Mononuclear cell (primary cell): ENCODE data around the gene F13A1. TPM values are rescaled to one million over a fixed set of nuclear protein-coding genes. Genes with fewer than 3 reads are reported as not detected.
A peak's percentile ranks its signal among the peaks of the same experiment; 100 is the strongest.

Source experiments
- H3K27me3 ChIP-seq: 2 replicates; pipeline ENCODE4 v1.6.0; 2011; ENCODE audit warnings: low read length, control low read depth; ENCODE audit not compliant: insufficient read depth
- H3K4me1 ChIP-seq: 2 replicates; pipeline ENCODE4 v1.5.1; 2011; ENCODE audit warnings: mild to moderate bottlenecking, low read length, control low read depth; ENCODE audit not compliant: insufficient read depth
- H3K4me3 ChIP-seq: 2 replicates; pipeline ENCODE4 v1.5.1; 2011; ENCODE audit warnings: mild to moderate bottlenecking, low read length, moderate library complexity
- H3K9me3 ChIP-seq: 2 replicates; pipeline ENCODE4 v1.5.1; 2011; ENCODE audit warnings: low read depth, mild to moderate bottlenecking, control low read depth, low read length
- total RNA-seq: library from RNA; depleted of rRNA; stranded (reverse); fragments of >200 nt; gene quantifications from one replicate; pipeline ENCODE4 v1.2.3, GENCODE V29; 2012

The F13A1 gene
- total RNA-seq: 158 TPM

DNA sequence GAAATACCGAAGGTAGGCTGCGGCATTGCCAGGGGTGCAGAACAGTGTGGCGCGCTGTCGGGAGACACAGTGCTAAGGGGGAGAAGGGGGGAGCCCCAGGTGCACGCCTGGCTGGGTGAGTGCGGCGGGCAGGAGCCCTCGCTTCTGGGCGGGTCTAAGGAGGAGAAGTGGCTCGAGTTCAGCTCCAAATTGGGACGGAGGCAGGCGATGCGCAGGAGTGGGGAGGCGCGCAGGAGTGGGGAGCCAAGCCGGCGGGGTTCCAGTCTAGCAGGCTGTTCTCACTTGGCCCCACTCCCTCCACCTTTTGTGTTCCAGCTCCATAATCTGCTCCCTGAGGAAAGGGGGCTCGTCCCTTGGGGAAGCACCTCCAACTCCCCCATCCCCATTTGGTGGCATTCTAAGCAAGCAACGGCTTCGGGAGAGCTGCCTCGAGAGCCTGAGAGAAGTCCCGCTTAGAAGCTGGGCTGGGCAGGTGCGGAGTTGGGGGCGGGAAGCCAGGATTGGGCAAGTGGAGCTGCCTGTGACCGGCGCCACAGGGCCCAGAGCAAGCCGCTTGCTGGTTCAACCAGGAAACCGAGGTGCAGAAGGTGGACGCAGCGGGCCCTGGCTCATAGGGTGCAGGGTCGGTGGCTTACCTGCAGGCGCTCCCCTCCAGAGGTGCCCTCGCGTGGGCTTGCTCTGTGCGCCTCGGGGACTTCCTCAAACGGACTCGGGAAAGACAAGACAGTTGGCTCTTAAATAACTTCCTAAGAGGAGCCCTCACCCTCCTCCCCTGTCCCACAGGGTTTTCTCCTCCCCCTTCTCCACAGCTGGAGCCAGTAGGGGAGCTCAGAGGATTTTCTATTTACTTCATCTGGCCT, at the start of gene F13A1:
Gene F13A1, minus strand, starts transcription at position 711 of the 860 bp plus-strand sequence. CDS start 1,998 bp downstream, outside the sequence.
- Histone ChIP-seq H3K9me3 (no peaks in the 10 kb centered on the region), H3K27me3 (peaks cover 10% of the 10 kb centered on the region), H3K4me3 (peak within 1 kb of the TSS; percentile 40), H3K4me1 (peaks cover 42% of the 10 kb centered on the region)

- peaks cover 2% of the 10 kb centered on the region for H3K9me3 ChIP-seq
- H3K27me3 ChIP-seq: no peaks in the 10 kb centered on the region
- H3K4me1 ChIP-seq: peaks cover 11% of the 10 kb centered on the region
- H3K4me3 ChIP-seq: no peak overlapping the region
Observed at GRCh38 chr6:6368684-6369052, 48.2 kb upstream of the F13A1 start.

- Histone ChIP-seq H3K4me1 (peaks cover 11% of the 10 kb centered on the region), H3K27me3 (no peaks in the 10 kb centered on the region), H3K9me3 (no peaks in the 10 kb centered on the region), H3K4me3 (no peak overlapping the region)
Observed at GRCh38 chr6:6368040-6368683, 47.7 kb upstream of the F13A1 start.

DNA sequence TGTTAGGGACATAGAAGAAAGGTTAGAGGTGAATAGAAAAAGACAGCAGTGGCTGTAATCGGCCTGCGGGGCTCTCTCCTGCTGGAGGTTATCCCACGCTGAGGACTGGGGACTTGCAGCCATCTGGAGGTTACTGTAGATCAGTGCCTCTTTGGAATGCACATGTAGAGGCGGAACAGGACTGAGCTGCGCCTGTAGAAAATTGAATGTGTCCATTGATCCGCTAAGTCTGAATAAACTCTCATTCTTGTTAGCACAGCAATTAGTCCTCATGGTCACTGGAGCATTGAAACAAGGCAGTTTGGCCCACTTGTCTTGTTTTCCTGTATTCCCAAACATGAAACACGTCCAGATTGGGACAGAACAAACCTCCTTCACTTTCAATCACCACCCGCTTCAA, 46.3 kb upstream of the F13A1 start:
- Histone ChIP-seq H3K4me3 (no peak overlapping the region), H3K4me1 (peaks cover 11% of the 10 kb centered on the region), H3K27me3 (no peaks in the 10 kb centered on the region), H3K9me3 (no peaks in the 10 kb centered on the region)

- Histone ChIP-seq H3K4me1 (peaks cover 11% of the 10 kb centered on the region), H3K4me3 (no peak overlapping the region), H3K9me3 (no peaks in the 10 kb centered on the region), H3K27me3 (no peaks in the 10 kb centered on the region)
Observed at GRCh38 chr6:6365242-6365641, 44.8 kb upstream of the F13A1 start.

DNA sequence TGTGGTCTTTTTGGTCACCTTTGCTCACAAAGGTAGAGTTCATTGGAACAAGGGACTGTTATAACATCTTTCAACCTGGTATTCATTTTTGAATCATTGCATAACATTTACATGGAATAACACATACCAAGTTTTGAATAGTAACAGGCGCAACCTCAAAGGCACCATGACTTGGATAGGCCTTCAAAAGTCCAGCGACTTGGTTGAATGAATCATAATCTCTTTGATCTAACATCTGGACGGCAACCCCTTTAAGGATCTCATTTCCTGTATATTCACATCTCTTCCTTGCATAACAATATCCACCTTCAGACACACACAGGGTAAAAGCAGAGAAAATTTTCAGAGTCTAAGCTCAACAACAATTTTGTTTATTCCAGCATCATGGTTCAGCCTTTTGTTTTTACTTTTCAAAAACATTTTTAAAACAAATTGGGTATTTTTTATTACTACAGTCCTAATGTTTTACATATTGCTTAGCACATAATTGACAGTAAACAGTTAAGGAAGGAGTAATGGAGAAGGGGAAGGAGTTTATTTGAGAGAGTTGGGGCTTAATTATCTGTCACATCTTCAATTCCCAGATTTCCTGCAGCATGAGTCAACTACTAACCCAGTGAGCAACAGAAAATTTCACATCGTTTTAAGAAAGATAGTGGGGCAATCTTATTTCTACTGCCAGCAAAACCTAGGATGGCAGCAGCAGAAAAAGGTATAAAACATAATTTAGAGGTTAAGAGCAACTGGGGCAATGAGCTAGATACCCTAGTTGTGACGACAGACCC, 41.8 kb upstream of the F13A1 start:
- H3K4me3 ChIP-seq: no peak overlapping the region
- no peaks in the 10 kb centered on the region for H3K9me3 ChIP-seq
- no peaks in the 10 kb centered on the region for H3K4me1 ChIP-seq
- H3K27me3 ChIP-seq: no peaks in the 10 kb centered on the region

DNA sequence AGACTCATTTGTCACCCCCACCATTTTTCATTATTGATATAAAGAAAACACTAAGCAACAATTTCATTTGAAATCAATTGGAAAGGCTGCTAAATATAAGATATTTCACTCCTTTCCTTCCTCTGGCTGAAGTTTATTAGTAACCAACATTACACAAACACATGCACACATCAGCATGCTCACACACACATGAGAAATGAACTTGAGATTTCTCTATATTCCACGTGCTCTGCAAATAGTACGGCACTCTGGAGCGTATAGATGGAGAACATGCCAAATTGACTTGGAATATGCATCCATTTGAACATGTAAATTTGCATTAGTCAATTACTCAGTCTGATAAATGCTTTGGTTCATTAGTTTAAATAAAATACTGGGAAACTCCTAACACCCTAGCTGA, 37.1 kb upstream of the F13A1 start:
- Histone ChIP-seq H3K27me3 (no peaks in the 10 kb centered on the region), H3K9me3 (no peaks in the 10 kb centered on the region), H3K4me1 (no peaks in the 10 kb centered on the region), H3K4me3 (no peak overlapping the region)

GRCh38 chr6:6357032-6357431, 36.6 kb upstream of the F13A1 start:
- H3K4me3 ChIP-seq: no peak overlapping the region
- H3K4me1 ChIP-seq: no peaks in the 10 kb centered on the region
- H3K9me3 ChIP-seq: no peaks in the 10 kb centered on the region
- H3K27me3 ChIP-seq: no peaks in the 10 kb centered on the region

DNA sequence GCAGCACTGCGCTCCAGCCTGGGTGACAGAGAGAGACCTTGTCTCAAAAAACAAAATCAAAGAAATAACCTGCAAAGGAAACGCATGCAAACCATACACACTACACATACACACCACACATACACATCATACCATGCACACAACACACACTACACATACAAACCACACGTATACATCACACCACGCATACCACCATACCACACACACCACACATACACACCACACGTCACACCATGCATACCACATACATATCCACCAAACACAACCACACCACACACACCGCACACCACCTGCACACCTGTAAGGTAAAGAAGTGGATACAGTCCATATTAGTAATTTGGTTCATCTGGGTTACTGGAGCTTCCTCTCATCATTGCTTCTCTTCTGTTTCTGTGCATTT, 32.3 kb upstream of the F13A1 start:
- Histone ChIP-seq H3K4me1 (peaks cover 7% of the 10 kb centered on the region), H3K27me3 (no peaks in the 10 kb centered on the region), H3K4me3 (no peak overlapping the region), H3K9me3 (no peaks in the 10 kb centered on the region)

DNA sequence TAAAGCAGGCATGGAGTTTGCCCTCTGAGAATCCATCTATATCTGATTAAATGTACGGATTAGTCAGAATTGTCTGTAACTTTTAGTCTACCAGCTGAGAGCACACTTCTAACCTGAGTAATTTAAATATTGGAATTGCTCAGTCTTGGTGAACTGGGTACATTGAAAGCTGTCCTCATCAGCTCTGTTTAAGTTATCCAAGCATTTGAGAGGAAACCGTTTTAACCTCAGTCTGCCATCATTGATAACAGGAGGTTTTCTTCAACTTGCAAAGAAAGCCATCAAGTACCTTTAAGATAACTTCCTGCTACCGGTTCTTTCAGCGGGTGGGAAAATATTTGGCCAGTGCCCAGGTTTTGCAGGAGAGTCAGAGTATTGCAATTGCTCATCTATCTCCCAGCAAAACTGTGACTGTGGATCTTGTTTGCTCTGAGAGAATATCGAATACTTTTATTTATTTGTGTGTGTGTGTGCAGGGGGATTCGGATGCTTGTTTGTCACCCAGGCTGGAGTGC, 31.1 kb upstream of the F13A1 start:
- no peak overlapping the region for H3K4me3 ChIP-seq
- peaks cover 14% of the 10 kb centered on the region for H3K4me1 ChIP-seq
- H3K27me3 ChIP-seq: no peaks in the 10 kb centered on the region
- H3K9me3 ChIP-seq: no peaks in the 10 kb centered on the region

GRCh38 chr6:6350696-6351095, 30.2 kb upstream of the F13A1 start:
- Histone ChIP-seq H3K4me1 (peaks cover 20% of the 10 kb centered on the region), H3K27me3 (no peaks in the 10 kb centered on the region), H3K4me3 (no peak overlapping the region)

GRCh38 chr6:6348256-6348655, 27.8 kb upstream of the F13A1 start:
- Histone ChIP-seq H3K4me1 (peaks cover 20% of the 10 kb centered on the region), H3K4me3 (no peak overlapping the region), H3K27me3 (no peaks in the 10 kb centered on the region), H3K9me3 (no peaks in the 10 kb centered on the region)

More at GRCh38 chr6:6350696-6351095, 30.2 kb upstream of the F13A1 start:
- no peaks in the 10 kb centered on the region for H3K9me3 ChIP-seq

GRCh38 chr6:6346427-6347023, 26.1 kb upstream of the F13A1 start:
- Histone ChIP-seq H3K27me3 (no peaks in the 10 kb centered on the region), H3K9me3 (no peaks in the 10 kb centered on the region)

GRCh38 chr6:6333501-6333900, 13.0 kb upstream of the F13A1 start:
- H3K4me3 ChIP-seq: no peak overlapping the region
- no peaks in the 10 kb centered on the region for H3K9me3 ChIP-seq
- H3K27me3 ChIP-seq: no peaks in the 10 kb centered on the region
- peaks cover 48% of the 10 kb centered on the region for H3K4me1 ChIP-seq

More at GRCh38 chr6:6346427-6347023, 26.1 kb upstream of the F13A1 start:
- Histone ChIP-seq H3K4me3 (no peak overlapping the region), H3K4me1 (peaks cover 20% of the 10 kb centered on the region)
